ENCODE data around the gene ERN1.

GRCh38 chr17:64070213-64070612, 59.7 kb downstream of the ERN1 start:
- TF ChIP-seq POLR2AphosphoS5 (IDR thresholded peaks at IDR 0.05; ENCODE audit: borderline replicate concordance, low read depth, low read length) (no peak), EZH2 (IDR thresholded peaks at IDR 0.05) (no peak)
